HEK293 (cell line): Measurements from ENCODE around the gene SGCG.

Experiments
- CTCF ChIA-PET: fragments of 350-600 bp; formaldehyde crosslinking; extraction: SDS; loops from one replicate; lab custom pipeline; 2021; ENCODE audit warnings: antibody characterized with exemption; lab: Yijun Ruan, JAX
- POLR2A ChIA-PET: fragments of 300-600 bp; formaldehyde crosslinking; extraction: SDS; loops from one replicate; lab custom pipeline; 2020; ENCODE audit warnings: antibody characterized with exemption, inconsistent platforms; lab: Yijun Ruan, JAX
- H3K27ac ChIP-seq: fragments of 200-500 bp; sonication (Bioruptor generic); 2 replicates; pipeline ENCODE4 v1.5.1; 2014; ENCODE audit warnings: low read depth, low read length, control low read depth, inconsistent platforms; ENCODE audit errors: extremely low read depth
- H3K36me3 ChIP-seq, 2 experiments: fragments of 200-500 bp in 1 of 2; sonication (Bioruptor generic) in 1 of 2; 1 replicate in 1 of 2; 2 replicates in 1 of 2; pipeline ENCODE4 v1.5.1; 2014 to 2017; ENCODE audit warnings: inconsistent platforms in 2 of 2, low read length in 2 of 2; ENCODE audit not compliant: control insufficient read depth in 2 of 2, insufficient read depth in 1 of 2
- H3K4me1 ChIP-seq: fragments of 200-500 bp; sonication (Bioruptor generic); 2 replicates; pipeline ENCODE4 v1.5.1; 2014; ENCODE audit warnings: mild to moderate bottlenecking, low read length, inconsistent platforms; ENCODE audit not compliant: control insufficient read depth, insufficient read depth
- H3K4me3 ChIP-seq: 2 replicates; pipeline ENCODE4 v1.5.1; 2011; ENCODE audit warnings: low read depth, mild to moderate bottlenecking, control low read depth, low read length, moderate library complexity
- H3K9me3 ChIP-seq: fragments of 200-500 bp; sonication (Bioruptor generic); 2 replicates; pipeline ENCODE4 v1.5.1; 2014; ENCODE audit warnings: low read depth, low read length, inconsistent platforms; ENCODE audit not compliant: control insufficient read depth, insufficient read depth
- GLIS1 ChIP-seq: fragments of 450-650 bp; formaldehyde crosslinking; IDR thresholded peaks from 2 replicates; pipeline ENCODE4 v1.5.1; 2016; ENCODE audit warnings: missing biosample characterization, missing genetic modification characterization
- IKZF3 ChIP-seq: fragments of 450-650 bp; IDR thresholded peaks from 2 replicates; pipeline ENCODE4 v1.5.0; 2018; ENCODE audit warnings: missing biosample characterization, mild to moderate bottlenecking, missing genetic modification characterization, moderate library complexity
- SP2 ChIP-seq: fragments of 450-650 bp; formaldehyde crosslinking; IDR thresholded peaks from 2 replicates; pipeline ENCODE4 v1.5.1; 2016; ENCODE audit warnings: missing biosample characterization, missing genetic modification characterization
- YY2 ChIP-seq: fragments of 450-650 bp; formaldehyde crosslinking; IDR thresholded peaks from 2 replicates; pipeline ENCODE4 v1.5.1; 2016; ENCODE audit warnings: missing biosample characterization, missing genetic modification characterization
- ZNF23 ChIP-seq: fragments of 450-650 bp; formaldehyde crosslinking; IDR thresholded peaks from 2 replicates; pipeline ENCODE4 v1.5.1; 2016; ENCODE audit warnings: missing biosample characterization, missing genetic modification characterization, borderline replicate concordance
- ZNF324 ChIP-seq: fragments of 450-650 bp; formaldehyde crosslinking; IDR thresholded peaks from 2 replicates; pipeline ENCODE4 v1.5.1; 2016; ENCODE audit warnings: missing biosample characterization, missing genetic modification characterization
- ZNF391 ChIP-seq: fragments of 450-650 bp; formaldehyde crosslinking; IDR thresholded peaks from 2 replicates; pipeline ENCODE4 v1.5.1; 2016; ENCODE audit warnings: low read depth, missing biosample characterization, missing genetic modification characterization, borderline replicate concordance
- ZNF416 ChIP-seq: fragments of 450-650 bp; formaldehyde crosslinking; IDR thresholded peaks from 2 replicates; pipeline ENCODE4 v1.5.1; 2016; ENCODE audit warnings: missing biosample characterization, missing genetic modification characterization
- ZNF514 ChIP-seq: fragments of 450-650 bp; formaldehyde crosslinking; IDR thresholded peaks from 2 replicates; pipeline ENCODE4 v1.5.1; 2016; ENCODE audit warnings: missing biosample characterization, missing genetic modification characterization
- ZNF530 ChIP-seq: fragments of 450-650 bp; formaldehyde crosslinking; IDR thresholded peaks from 2 replicates; pipeline ENCODE4 v1.5.1; 2016; ENCODE audit warnings: low read depth, missing biosample characterization, missing genetic modification characterization
- ZNF549 ChIP-seq: fragments of 450-650 bp; IDR thresholded peaks from 2 replicates; pipeline ENCODE4 v1.5.1; 2018; ENCODE audit warnings: missing biosample characterization, missing genetic modification characterization, mild to moderate bottlenecking, inconsistent platforms, moderate library complexity
- ZNF561 ChIP-seq: fragments of 450-650 bp; IDR thresholded peaks from 2 replicates; pipeline ENCODE4 v1.5.1; 2018; ENCODE audit warnings: missing biosample characterization, missing genetic modification characterization, borderline replicate concordance
- ZNF707 ChIP-seq: fragments of 450-650 bp; formaldehyde crosslinking; IDR thresholded peaks from 2 replicates; pipeline ENCODE4 v1.5.1; 2016; ENCODE audit warnings: missing biosample characterization, missing genetic modification characterization
- ZSCAN16 ChIP-seq: fragments of 450-650 bp; formaldehyde crosslinking; IDR thresholded peaks from 2 replicates; pipeline ENCODE4 v1.5.1; 2016; ENCODE audit warnings: missing biosample characterization, missing genetic modification characterization
- ZXDB ChIP-seq: fragments of 450-650 bp; formaldehyde crosslinking; IDR thresholded peaks from 2 replicates; pipeline ENCODE4 v1.5.1; 2016; ENCODE audit warnings: missing biosample characterization, missing genetic modification characterization
- TF ChIP-seq, protein P1 (sequence below): fragments of 450-650 bp; formaldehyde crosslinking; IDR thresholded peaks from 2 replicates; pipeline ENCODE4 v1.5.1; 2016; ENCODE audit warnings: missing biosample characterization, missing genetic modification characterization, low read depth
- TF ChIP-seq, protein P2 (sequence below): fragments of 450-650 bp; formaldehyde crosslinking; IDR thresholded peaks from 2 replicates; pipeline ENCODE4 v1.5.1; 2016; ENCODE audit warnings: missing biosample characterization, missing genetic modification characterization
- TF ChIP-seq, protein P3 (sequence below): fragments of 450-650 bp; formaldehyde crosslinking; IDR thresholded peaks from 2 replicates; pipeline ENCODE4 v1.5.1; 2016; ENCODE audit warnings: missing biosample characterization, missing genetic modification characterization
- TF ChIP-seq, protein P4 (sequence below): fragments of 450-650 bp; formaldehyde crosslinking; IDR thresholded peaks from 2 replicates; pipeline ENCODE4 v1.5.1; 2016; ENCODE audit warnings: missing biosample characterization, missing genetic modification characterization
- TF ChIP-seq, protein P5 (sequence below): fragments of 450-650 bp; formaldehyde crosslinking; IDR thresholded peaks from 2 replicates; pipeline ENCODE4 v1.5.1; 2016; ENCODE audit warnings: missing biosample characterization, missing genetic modification characterization
- TF ChIP-seq, protein P6 (sequence below): fragments of 450-650 bp; IDR thresholded peaks from 2 replicates; pipeline ENCODE4 v1.5.1; 2018; ENCODE audit warnings: missing biosample characterization, mild to moderate bottlenecking, missing genetic modification characterization

The SGCG gene

DNA sequence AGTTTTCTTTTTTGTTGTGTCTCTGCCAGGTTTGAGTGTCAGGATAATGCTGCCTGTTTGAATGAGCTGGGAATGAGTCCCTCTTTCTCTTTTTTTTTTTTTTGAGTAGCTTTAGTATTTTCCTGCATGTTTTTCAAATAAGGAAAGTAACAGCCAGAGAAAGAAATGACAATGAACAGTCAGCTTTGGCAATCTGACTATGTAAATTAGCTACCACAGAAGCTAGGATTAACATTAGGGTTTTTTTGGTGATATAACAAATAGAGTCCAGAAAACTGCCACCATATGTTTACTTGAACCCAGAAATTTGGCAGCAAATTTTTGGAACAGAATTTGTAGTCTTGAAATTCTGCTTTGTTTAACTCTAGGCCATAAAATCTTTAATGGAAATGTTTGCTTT is 50.5 kb downstream of the SGCG start:
- POLR2A ChIA-PET = no interaction called here
- TF ChIP-seq, protein P1, sequence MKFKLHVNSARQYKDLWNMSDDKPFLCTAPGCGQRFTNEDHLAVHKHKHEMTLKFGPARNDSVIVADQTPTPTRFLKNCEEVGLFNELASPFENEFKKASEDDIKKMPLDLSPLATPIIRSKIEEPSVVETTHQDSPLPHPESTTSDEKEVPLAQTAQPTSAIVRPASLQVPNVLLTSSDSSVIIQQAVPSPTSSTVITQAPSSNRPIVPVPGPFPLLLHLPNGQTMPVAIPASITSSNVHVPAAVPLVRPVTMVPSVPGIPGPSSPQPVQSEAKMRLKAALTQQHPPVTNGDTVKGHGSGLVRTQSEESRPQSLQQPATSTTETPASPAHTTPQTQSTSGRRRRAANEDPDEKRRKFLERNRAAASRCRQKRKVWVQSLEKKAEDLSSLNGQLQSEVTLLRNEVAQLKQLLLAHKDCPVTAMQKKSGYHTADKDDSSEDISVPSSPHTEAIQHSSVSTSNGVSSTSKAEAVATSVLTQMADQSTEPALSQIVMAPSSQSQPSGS = no peak
- TF ChIP-seq IKZF3 (no peak), ZNF707 (tag by site-specific recombination) (no peak), ZNF416 (no peak), YY2 (no peak), ZNF561 (tag by site-specific recombination) (no peak), ZNF514 (no peak), ZNF23 (tag by site-specific recombination) (no peak), ZSCAN16 (tag by site-specific recombination) (no peak), SP2 (tag by site-specific recombination) (no peak), ZNF549 (tag by site-specific recombination) (no peak), ZNF530 (tag by site-specific recombination) (no peak)
- TF ChIP-seq, protein P2, sequence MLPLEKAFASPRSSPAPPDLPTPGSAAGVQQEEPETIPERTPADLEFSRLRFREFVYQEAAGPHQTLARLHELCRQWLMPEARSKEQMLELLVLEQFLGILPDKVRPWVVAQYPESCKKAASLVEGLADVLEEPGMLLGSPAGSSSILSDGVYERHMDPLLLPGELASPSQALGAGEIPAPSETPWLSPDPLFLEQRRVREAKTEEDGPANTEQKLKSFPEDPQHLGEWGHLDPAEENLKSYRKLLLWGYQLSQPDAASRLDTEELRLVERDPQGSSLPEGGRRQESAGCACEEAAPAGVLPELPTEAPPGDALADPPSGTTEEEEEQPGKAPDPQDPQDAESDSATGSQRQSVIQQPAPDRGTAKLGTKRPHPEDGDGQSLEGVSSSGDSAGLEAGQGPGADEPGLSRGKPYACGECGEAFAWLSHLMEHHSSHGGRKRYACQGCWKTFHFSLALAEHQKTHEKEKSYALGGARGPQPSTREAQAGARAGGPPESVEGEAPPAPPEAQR (tag by site-specific recombination) = no peak
- TF ChIP-seq, protein P3, sequence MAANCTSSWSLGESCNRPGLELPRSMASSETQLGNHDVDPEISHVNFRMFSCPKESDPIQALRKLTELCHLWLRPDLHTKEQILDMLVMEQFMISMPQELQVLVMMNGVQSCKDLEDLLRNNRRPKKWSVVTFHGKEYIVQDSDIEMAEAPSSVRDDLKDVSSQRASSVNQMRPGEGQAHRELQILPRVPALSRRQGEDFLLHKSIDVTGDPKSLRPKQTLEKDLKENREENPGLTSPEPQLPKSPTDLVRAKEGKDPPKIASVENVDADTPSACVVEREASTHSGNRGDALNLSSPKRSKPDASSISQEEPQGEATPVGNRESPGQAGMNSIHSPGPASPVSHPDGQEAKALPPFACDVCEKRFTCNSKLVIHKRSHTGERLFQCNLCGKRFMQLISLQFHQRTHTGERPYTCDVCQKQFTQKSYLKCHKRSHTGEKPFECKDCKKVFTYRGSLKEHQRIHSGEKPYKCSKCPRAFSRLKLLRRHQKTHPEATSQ (tag by site-specific recombination) = no peak
- TF ChIP-seq, protein P4, sequence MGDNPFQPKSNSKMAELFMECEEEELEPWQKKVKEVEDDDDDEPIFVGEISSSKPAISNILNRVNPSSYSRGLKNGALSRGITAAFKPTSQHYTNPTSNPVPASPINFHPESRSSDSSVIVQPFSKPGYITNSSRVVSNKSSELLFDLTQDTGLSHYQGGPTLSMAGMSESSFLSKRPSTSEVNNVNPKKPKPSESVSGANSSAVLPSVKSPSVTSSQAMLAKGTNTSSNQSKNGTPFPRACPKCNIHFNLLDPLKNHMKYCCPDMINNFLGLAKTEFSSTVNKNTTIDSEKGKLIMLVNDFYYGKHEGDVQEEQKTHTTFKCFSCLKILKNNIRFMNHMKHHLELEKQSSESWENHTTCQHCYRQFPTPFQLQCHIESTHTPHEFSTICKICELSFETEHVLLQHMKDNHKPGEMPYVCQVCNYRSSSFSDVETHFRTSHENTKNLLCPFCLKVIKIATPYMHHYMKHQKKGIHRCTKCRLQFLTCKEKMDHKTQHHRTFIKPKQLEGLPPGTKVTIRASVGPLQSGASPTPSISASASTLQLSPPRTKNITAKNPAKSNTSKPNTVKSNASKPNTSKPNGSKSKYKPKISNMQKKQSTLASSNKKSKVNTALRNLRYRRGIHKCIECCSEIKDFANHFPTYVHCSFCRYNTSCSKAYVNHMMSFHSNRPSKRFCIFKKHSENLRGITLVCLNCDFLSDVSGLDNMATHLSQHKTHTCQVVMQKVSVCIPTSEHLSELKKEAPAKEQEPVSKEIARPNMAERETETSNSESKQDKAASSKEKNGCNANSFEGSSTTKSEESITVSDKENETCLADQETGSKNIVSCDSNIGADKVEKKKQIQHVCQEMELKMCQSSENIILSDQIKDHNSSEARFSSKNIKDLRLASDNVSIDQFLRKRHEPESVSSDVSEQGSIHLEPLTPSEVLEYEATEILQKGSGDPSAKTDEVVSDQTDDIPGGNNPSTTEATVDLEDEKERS (tag by site-specific recombination) = no peak
- TF ChIP-seq, all 188 proteins: peak for 0

DNA sequence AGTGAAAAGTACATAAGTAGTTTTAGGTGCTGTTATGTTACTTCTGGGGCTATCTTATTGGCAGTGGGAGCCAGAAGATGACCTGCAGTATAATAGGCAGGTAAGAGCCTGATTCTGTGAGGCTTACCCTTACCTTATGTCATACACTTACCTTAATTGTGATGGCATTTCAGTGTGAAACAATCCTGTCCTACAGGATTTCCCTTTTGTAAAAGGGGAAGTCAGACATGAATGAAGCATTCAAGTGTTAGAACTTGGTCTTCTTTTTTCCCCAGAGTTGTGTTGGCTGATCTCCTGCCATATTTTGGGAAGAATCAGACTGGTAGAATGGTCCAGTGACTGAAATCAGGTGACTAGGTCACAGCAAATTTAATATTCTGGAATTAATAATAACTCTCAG is 55.2 kb downstream of the SGCG start:
- H3K9me3 ChIP-seq = no peaks in the 10 kb centered on the region
- no peaks in the 10 kb centered on the region for H3K4me1 ChIP-seq
- H3K27ac ChIP-seq = no peak overlapping the region
- POLR2A ChIA-PET = no interaction called here
- H3K36me3 ChIP-seq = no peaks in the 10 kb centered on the region
- no peak for TF ChIP-seq ZNF391 (tag by site-specific recombination)
- TF ChIP-seq ZXDB (tag by site-specific recombination) = no peak
- TF ChIP-seq, protein P5, sequence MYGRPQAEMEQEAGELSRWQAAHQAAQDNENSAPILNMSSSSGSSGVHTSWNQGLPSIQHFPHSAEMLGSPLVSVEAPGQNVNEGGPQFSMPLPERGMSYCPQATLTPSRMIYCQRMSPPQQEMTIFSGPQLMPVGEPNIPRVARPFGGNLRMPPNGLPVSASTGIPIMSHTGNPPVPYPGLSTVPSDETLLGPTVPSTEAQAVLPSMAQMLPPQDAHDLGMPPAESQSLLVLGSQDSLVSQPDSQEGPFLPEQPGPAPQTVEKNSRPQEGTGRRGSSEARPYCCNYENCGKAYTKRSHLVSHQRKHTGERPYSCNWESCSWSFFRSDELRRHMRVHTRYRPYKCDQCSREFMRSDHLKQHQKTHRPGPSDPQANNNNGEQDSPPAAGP (tag by site-specific recombination) = no peak
- no peak for TF ChIP-seq ZNF549 (tag by site-specific recombination)
- no peak for TF ChIP-seq ZNF324 (tag by site-specific recombination)
- TF ChIP-seq GLIS1 = no peak
- TF ChIP-seq, protein P6, sequence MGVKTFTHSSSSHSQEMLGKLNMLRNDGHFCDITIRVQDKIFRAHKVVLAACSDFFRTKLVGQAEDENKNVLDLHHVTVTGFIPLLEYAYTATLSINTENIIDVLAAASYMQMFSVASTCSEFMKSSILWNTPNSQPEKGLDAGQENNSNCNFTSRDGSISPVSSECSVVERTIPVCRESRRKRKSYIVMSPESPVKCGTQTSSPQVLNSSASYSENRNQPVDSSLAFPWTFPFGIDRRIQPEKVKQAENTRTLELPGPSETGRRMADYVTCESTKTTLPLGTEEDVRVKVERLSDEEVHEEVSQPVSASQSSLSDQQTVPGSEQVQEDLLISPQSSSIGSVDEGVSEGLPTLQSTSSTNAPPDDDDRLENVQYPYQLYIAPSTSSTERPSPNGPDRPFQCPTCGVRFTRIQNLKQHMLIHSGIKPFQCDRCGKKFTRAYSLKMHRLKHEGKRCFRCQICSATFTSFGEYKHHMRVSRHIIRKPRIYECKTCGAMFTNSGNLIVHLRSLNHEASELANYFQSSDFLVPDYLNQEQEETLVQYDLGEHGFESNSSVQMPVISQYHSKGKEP (tag by site-specific recombination) = no peak
- CTCF ChIA-PET = no interaction called here
- no peak overlapping the region for H3K4me3 ChIP-seq

More for the DNA sequence above, 50.5 kb downstream of the SGCG start:
- Histone ChIP-seq H3K9me3 (no peaks in the 10 kb centered on the region), H3K4me3 (no peak overlapping the region), H3K27ac (no peak overlapping the region), H3K36me3 (no peaks in the 10 kb centered on the region), H3K4me1 (no peaks in the 10 kb centered on the region)
- CTCF ChIA-PET = interaction anchor here (0.7 kb wide), 1 partner anchor 37 kb away, joined by 3 read pairs; no protein-coding TSS in a partner anchor
